SK-N-SH treated with all-trans-retinoic acid at 6 μM for 48 hours (cell line): ENCODE data around the gene USP4.

Experiments used
- ATAC-seq: fragments of 200-7000 bp; cut with Tn5 transposase; 3 replicates; pipeline ENCODE4 v1.9.1; 2020; ENCODE audit warnings: mild to moderate bottlenecking, moderate library complexity
- ARNTL ChIP-seq: fragments of 450-650 bp; formaldehyde crosslinking; IDR thresholded peaks from 2 replicates; pipeline ENCODE4 v1.5.0; 2020; ENCODE audit warnings: low read depth, mild to moderate bottlenecking, moderate library complexity, borderline replicate concordance
- BACH2 ChIP-seq: fragments of 250-450 bp; sonication (Bioruptor Pico); IDR thresholded peaks from 2 replicates; pipeline ENCODE4 v1.9.0; 2021; ENCODE audit warnings: mild to moderate bottlenecking, borderline replicate concordance
- CREB5 ChIP-seq: fragments of 250-450 bp; sonication (Bioruptor Pico); IDR thresholded peaks from 2 replicates; pipeline ENCODE4 v1.5.1; 2020; ENCODE audit warnings: low read depth, mild to moderate bottlenecking, moderate library complexity
- CSDC2 ChIP-seq: fragments of 250-450 bp; sonication (Bioruptor Pico); IDR thresholded peaks from 2 replicates; pipeline ENCODE4 v1.5.0; 2020; ENCODE audit warnings: mild to moderate bottlenecking, moderate library complexity
- ESRRG ChIP-seq: fragments of 250-450 bp; sonication (Bioruptor Pico); IDR thresholded peaks from 2 replicates; pipeline ENCODE4 v1.6.1; 2021; ENCODE audit warnings: mild to moderate bottlenecking
- GLIS3 ChIP-seq: fragments of 250-450 bp; sonication (Bioruptor Pico); IDR thresholded peaks from 2 replicates; pipeline ENCODE4 v1.5.0; 2020; ENCODE audit warnings: mild to moderate bottlenecking, moderate library complexity
- ISL1 ChIP-seq: fragments of 250-450 bp; sonication (Bioruptor Pico); IDR thresholded peaks from 2 replicates; pipeline ENCODE4 v2.1.2; 2022; ENCODE audit warnings: mild to moderate bottlenecking, moderate library complexity
- OSR1 ChIP-seq: fragments of 250-450 bp; sonication (Bioruptor Pico); IDR thresholded peaks from 2 replicates; pipeline ENCODE4 v1.8.0; 2022; ENCODE audit warnings: moderate library complexity, mild to moderate bottlenecking, inconsistent platforms
- PATZ1 ChIP-seq: fragments of 250-450 bp; sonication (Bioruptor Pico); IDR thresholded peaks from 2 replicates; pipeline ENCODE4 v1.8.0; 2020; ENCODE audit warnings: mild to moderate bottlenecking, moderate library complexity, borderline replicate concordance
- POU6F1 ChIP-seq: fragments of 250-450 bp; sonication (Bioruptor Pico); IDR thresholded peaks from 2 replicates; pipeline ENCODE4 v1.8.0; 2021; ENCODE audit warnings: low read depth, mild to moderate bottlenecking, moderate library complexity, borderline replicate concordance
- PPARA ChIP-seq: fragments of 250-450 bp; sonication (Bioruptor Pico); IDR thresholded peaks from 2 replicates; pipeline ENCODE4 v1.5.0; 2020; ENCODE audit warnings: mild to moderate bottlenecking, borderline replicate concordance
- RARB ChIP-seq: fragments of 250-450 bp; sonication (Bioruptor Pico); IDR thresholded peaks from 2 replicates; pipeline ENCODE4 v1.8.0; 2021; ENCODE audit warnings: mild to moderate bottlenecking, moderate library complexity
- SNAI2 ChIP-seq: fragments of 250-450 bp; sonication (Bioruptor Pico); IDR thresholded peaks from 2 replicates; pipeline ENCODE4 v1.5.0; 2020; ENCODE audit warnings: mild to moderate bottlenecking, moderate library complexity
- TCF4 ChIP-seq: fragments of 250-450 bp; sonication (Bioruptor Pico); IDR thresholded peaks from 2 replicates; pipeline ENCODE4 v1.8.0; 2021; ENCODE audit warnings: mild to moderate bottlenecking, moderate library complexity, borderline replicate concordance
- TOX ChIP-seq: fragments of 250-450 bp; sonication (Bioruptor Pico); IDR thresholded peaks from 2 replicates; pipeline ENCODE4 v1.8.0; 2021; ENCODE audit warnings: mild to moderate bottlenecking, moderate library complexity, borderline replicate concordance
- TSHZ2 ChIP-seq: fragments of 250-450 bp; sonication (Bioruptor Pico); IDR thresholded peaks from 2 replicates; pipeline ENCODE4 v1.5.0; 2020; ENCODE audit warnings: mild to moderate bottlenecking, moderate library complexity
- ZC3H10 ChIP-seq: fragments of 250-450 bp; sonication (Bioruptor Pico); IDR thresholded peaks from 2 replicates; pipeline ENCODE4 v1.5.1; 2021; ENCODE audit warnings: mild to moderate bottlenecking, moderate library complexity
- ZFP3 ChIP-seq: fragments of 250-450 bp; sonication (Bioruptor Pico); IDR thresholded peaks from 2 replicates; pipeline ENCODE4 v1.5.0; 2020; ENCODE audit warnings: mild to moderate bottlenecking, moderate library complexity
- ZNF565 ChIP-seq: fragments of 450-650 bp; formaldehyde crosslinking; conservative IDR thresholded peaks from 2 replicates; pipeline ENCODE4 v1.5.0; 2020; ENCODE audit warnings: low read depth, mild to moderate bottlenecking, moderate library complexity
- ZNF70 ChIP-seq: fragments of 450-650 bp; formaldehyde crosslinking; IDR thresholded peaks from 2 replicates; pipeline ENCODE4 v1.5.0; 2020; ENCODE audit warnings: mild to moderate bottlenecking, moderate library complexity
- ZNF8 ChIP-seq: fragments of 450-650 bp; formaldehyde crosslinking; IDR thresholded peaks from 2 replicates; pipeline ENCODE4 v1.5.0; 2020; ENCODE audit warnings: mild to moderate bottlenecking, moderate library complexity

Gene USP4

GRCh38 chr3:49260806-49261324 is 79.0 kb downstream of the USP4 start:
- TF ChIP-seq OSR1 (CRISPR knock-in tag) (no peak), GLIS3 (no peak), ISL1 (CRISPR knock-in tag) (peak; percentile 59)
- peak; percentile 30 for ATAC-seq

GRCh38 chr3:49257187-49257586 is 82.7 kb downstream of the USP4 start:
- ATAC-seq = no peak

GRCh38 chr3:49255718-49256511 is 83.9 kb downstream of the USP4 start:
- no peak for ATAC-seq
- TF ChIP-seq SNAI2 (CRISPR knock-in tag) (no peak), ZFP3 (CRISPR knock-in tag) (no peak), TOX (CRISPR knock-in tag) (no peak), POU6F1 (CRISPR knock-in tag) (no peak), ZC3H10 (CRISPR knock-in tag) (no peak), TCF4 (CRISPR knock-in tag) (no peak), CSDC2 (CRISPR knock-in tag) (no peak), ARNTL (no peak), ZNF70 (CRISPR knock-in tag) (no peak), GLIS3 (no peak)

More at GRCh38 chr3:49257187-49257586, 82.7 kb downstream of the USP4 start:
- TF ChIP-seq TCF4 (CRISPR knock-in tag) (no peak), TSHZ2 (CRISPR knock-in tag) (no peak), ZNF8 (CRISPR knock-in tag) (no peak), CREB5 (CRISPR knock-in tag) (no peak), PATZ1 (CRISPR knock-in tag) (no peak), BACH2 (no peak), POU6F1 (CRISPR knock-in tag) (no peak), PPARA (CRISPR knock-in tag) (no peak), OSR1 (CRISPR knock-in tag) (no peak), CSDC2 (CRISPR knock-in tag) (no peak), ZNF70 (CRISPR knock-in tag) (no peak), ZNF565 (CRISPR knock-in tag) (no peak), TOX (CRISPR knock-in tag) (no peak), ESRRG (CRISPR knock-in tag) (no peak), ARNTL (no peak), RARB (CRISPR knock-in tag) (no peak), SNAI2 (CRISPR knock-in tag) (no peak)
